22Rv1 (cell line): ENCODE results near the gene TAF1L.

Experiments used
- H3K27ac ChIP-seq: fragments of 450-650 bp; 2 replicates; pipeline ENCODE4 v1.5.1; 2017
- CTCF ChIP-seq: fragments of 450-650 bp; IDR thresholded peaks from 2 replicates; pipeline ENCODE4 v1.5.1; 2017; ENCODE audit warnings: mild to moderate bottlenecking
- ZFX ChIP-seq: fragments of 450-650 bp; IDR thresholded peaks from 2 replicates; pipeline ENCODE4 v1.6.1; 2017; ENCODE audit warnings: antibody characterized with exemption, borderline replicate concordance

Gene TAF1L

GRCh38 chr9:32635362-32635761 lies at the start of gene TAF1L:
Gene TAF1L (minus strand): TSS chr9:32635669. CDS start chr9:32635579, 90 bp downstream.
- no peak within 1 kb of the TSS for H3K27ac ChIP-seq
- TF ChIP-seq ZFX (no peak), CTCF (no peak)

- no peak overlapping the region for H3K27ac ChIP-seq
- no peak for TF ChIP-seq ZFX
- no peak for TF ChIP-seq CTCF
Observed at GRCh38 chr9:32681751-32682150, 46.3 kb upstream of the TAF1L start.

GRCh38 chr9:32677931-32678330 lies 42.5 kb upstream of the TAF1L start:
- TF ChIP-seq CTCF, result no peak
- TF ChIP-seq ZFX, result no peak
- no peak overlapping the region for H3K27ac ChIP-seq

GRCh38 chr9:32672469-32672868 lies 37.0 kb upstream of the TAF1L start:
- no peak overlapping the region for H3K27ac ChIP-seq
- TF ChIP-seq CTCF (no peak), ZFX (no peak)

GRCh38 chr9:32671333-32671732 lies 35.9 kb upstream of the TAF1L start:
- H3K27ac ChIP-seq, result no peak overlapping the region
- TF ChIP-seq CTCF (no peak), ZFX (no peak)

- TF ChIP-seq ZFX, result no peak
- TF ChIP-seq CTCF, result no peak
- H3K27ac ChIP-seq, result no peak overlapping the region
Observed at GRCh38 chr9:32665101-32665500, 29.6 kb upstream of the TAF1L start.

- TF ChIP-seq ZFX, result no peak
- no peak for TF ChIP-seq CTCF
Observed at GRCh38 chr9:32663741-32664140, 28.3 kb upstream of the TAF1L start.

More at GRCh38 chr9:32663741-32664140, 28.3 kb upstream of the TAF1L start:
- no peak overlapping the region for H3K27ac ChIP-seq
